Osteocyte (in vitro differentiated cells): Measurements from ENCODE around the gene VPS33B. TPM values are rescaled to one million over a fixed set of nuclear protein-coding genes. Genes with fewer than 3 reads are reported as not detected.

ENCODE experiments used
- DNase-seq: peaks from one replicate; pipeline ENCODE4 v3.0.0; 2021; ENCODE audit warnings: mixed read lengths; ENCODE audit not compliant: unreplicated experiment; ENCODE audit errors: extremely low spot score
- H3K27ac Mint-ChIP-seq: one replicate; pipeline ENCODE4 v1.8.0; 2021; ENCODE audit warnings: mild to moderate bottlenecking, mixed read lengths; ENCODE audit not compliant: unreplicated experiment
- H3K27me3 Mint-ChIP-seq: one replicate; pipeline ENCODE4 v1.8.0; 2021; ENCODE audit warnings: mixed read lengths; ENCODE audit not compliant: unreplicated experiment
- H3K36me3 Mint-ChIP-seq: one replicate; pipeline ENCODE4 v1.8.0; 2021; ENCODE audit warnings: mixed read lengths; ENCODE audit not compliant: unreplicated experiment
- H3K4me1 Mint-ChIP-seq: one replicate; pipeline ENCODE4 v1.8.0; 2021; ENCODE audit warnings: mixed read lengths; ENCODE audit not compliant: unreplicated experiment
- H3K4me3 Mint-ChIP-seq: one replicate; pipeline ENCODE4 v1.8.0; 2021; ENCODE audit warnings: mild to moderate bottlenecking, moderate library complexity, mixed read lengths; ENCODE audit not compliant: unreplicated experiment
- H3K9me3 Mint-ChIP-seq: one replicate; pipeline ENCODE4 v1.8.0; 2021; ENCODE audit warnings: mixed read lengths; ENCODE audit not compliant: unreplicated experiment
- CTCF ChIP-seq: fragments of 200-600 bp; sonication (generic); IDR thresholded peaks from 2 replicates; pipeline ENCODE4 v1.5.0; 2021; ENCODE audit warnings: antibody characterized with exemption, mild to moderate bottlenecking, moderate library complexity
- total RNA-seq: library from RNA; stranded (reverse); gene quantifications from 2 replicates; pipeline ENCODE4 v1.2.1, GENCODE V29; 2021

Gene VPS33B
- total RNA-seq, 1 donor from 2014 or later = 13.7 TPM

GRCh38 chr15:90952901-90953677, 69.3 kb downstream of the VPS33B start:
- H3K4me3 Mint-ChIP-seq = no peak overlapping the region
- peaks cover 26% of the 10 kb centered on the region for H3K36me3 Mint-ChIP-seq
- TF ChIP-seq CTCF = no peak
- H3K27ac Mint-ChIP-seq = no peak overlapping the region
- peaks cover 23% of the 10 kb centered on the region for H3K4me1 Mint-ChIP-seq
- H3K9me3 Mint-ChIP-seq = no peaks in the 10 kb centered on the region
- DNase-seq = no peak
- no peaks in the 10 kb centered on the region for H3K27me3 Mint-ChIP-seq

GRCh38 chr15:90950676-90951075, 71.7 kb downstream of the VPS33B start:
- no peak for TF ChIP-seq CTCF
- no peak for DNase-seq
- H3K27me3 Mint-ChIP-seq = no peaks in the 10 kb centered on the region
- no peak overlapping the region for H3K27ac Mint-ChIP-seq
- H3K4me1 Mint-ChIP-seq = peaks cover 9% of the 10 kb centered on the region
- H3K9me3 Mint-ChIP-seq = no peaks in the 10 kb centered on the region
- no peak overlapping the region for H3K4me3 Mint-ChIP-seq
- H3K36me3 Mint-ChIP-seq = peaks cover 39% of the 10 kb centered on the region

GRCh38 chr15:90949979-90950675, 72.3 kb downstream of the VPS33B start:
- Mint-ChIP-seq H3K27ac (no peak overlapping the region), H3K9me3 (no peaks in the 10 kb centered on the region), H3K36me3 (peaks cover 39% of the 10 kb centered on the region), H3K27me3 (no peaks in the 10 kb centered on the region), H3K4me3 (no peak overlapping the region), H3K4me1 (peaks cover 3% of the 10 kb centered on the region)
- DNase-seq = no peak
- TF ChIP-seq CTCF = no peak

Other genes with a start within 250 kb of the VPS33B start
- 96.2 and 98.3 TPM in 2 replicates for gene FURIN, start 154.0 kb downstream of the VPS33B start, total RNA-seq
- gene FES, start 138.1 kb downstream of the VPS33B start, total RNA-seq = 2.2 and 2.5 TPM in 2 replicates
- gene MAN2A2, start 119.3 kb downstream of the VPS33B start, total RNA-seq = 65.2 and 70.0 TPM in 2 replicates
- 9.5 and 11.4 TPM in 2 replicates for gene HDDC3, start 90.0 kb downstream of the VPS33B start, total RNA-seq
- gene UNC45A, start 87.3 kb downstream of the VPS33B start, total RNA-seq = 83.0 and 83.5 TPM in 2 replicates
- gene RCCD1, start 67.7 kb downstream of the VPS33B start, total RNA-seq = 12.0 and 12.8 TPM in 2 replicates
- 33.9 and 46.4 TPM in 2 replicates for gene PRC1, start 28.1 kb downstream of the VPS33B start, total RNA-seq
- not detected in 2 replicates for gene SV2B, start 77.7 kb upstream of the VPS33B start, total RNA-seq